ENCODE results near the gene NPHP1.
"Not testable (repeated sequence)": the region's sequence is repeated elsewhere in the genome, so short reads cannot be mapped to it uniquely, and the experiment has no call there.

DNA sequence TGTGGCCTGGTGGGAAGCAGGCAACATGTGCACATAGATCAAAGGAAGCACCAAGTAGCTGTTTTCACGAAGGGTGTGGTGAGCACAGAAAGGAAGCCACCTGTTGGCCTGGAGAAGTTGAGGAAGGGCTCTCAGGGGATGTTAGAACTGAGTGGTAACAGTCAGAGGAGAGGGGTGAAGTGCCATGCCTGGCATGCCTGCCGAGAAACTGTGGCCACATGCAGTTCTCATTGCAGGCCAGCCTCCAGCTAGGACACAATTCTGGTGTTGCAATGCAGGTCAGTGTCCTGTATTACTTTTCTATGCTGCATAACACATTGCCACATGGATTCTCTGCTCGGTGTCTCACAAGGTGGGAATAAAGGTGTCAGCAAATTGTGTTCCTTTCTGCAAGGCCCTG, 38.5 kb upstream of the NPHP1 start:
- TF ChIP-seq NR3C1 (CRISPR knock-in tag; conservative IDR thresholded peaks at IDR 0.05; ENCODE audit: low read depth): not testable (repeated sequence)
- TF ChIP-seq, protein P1, sequence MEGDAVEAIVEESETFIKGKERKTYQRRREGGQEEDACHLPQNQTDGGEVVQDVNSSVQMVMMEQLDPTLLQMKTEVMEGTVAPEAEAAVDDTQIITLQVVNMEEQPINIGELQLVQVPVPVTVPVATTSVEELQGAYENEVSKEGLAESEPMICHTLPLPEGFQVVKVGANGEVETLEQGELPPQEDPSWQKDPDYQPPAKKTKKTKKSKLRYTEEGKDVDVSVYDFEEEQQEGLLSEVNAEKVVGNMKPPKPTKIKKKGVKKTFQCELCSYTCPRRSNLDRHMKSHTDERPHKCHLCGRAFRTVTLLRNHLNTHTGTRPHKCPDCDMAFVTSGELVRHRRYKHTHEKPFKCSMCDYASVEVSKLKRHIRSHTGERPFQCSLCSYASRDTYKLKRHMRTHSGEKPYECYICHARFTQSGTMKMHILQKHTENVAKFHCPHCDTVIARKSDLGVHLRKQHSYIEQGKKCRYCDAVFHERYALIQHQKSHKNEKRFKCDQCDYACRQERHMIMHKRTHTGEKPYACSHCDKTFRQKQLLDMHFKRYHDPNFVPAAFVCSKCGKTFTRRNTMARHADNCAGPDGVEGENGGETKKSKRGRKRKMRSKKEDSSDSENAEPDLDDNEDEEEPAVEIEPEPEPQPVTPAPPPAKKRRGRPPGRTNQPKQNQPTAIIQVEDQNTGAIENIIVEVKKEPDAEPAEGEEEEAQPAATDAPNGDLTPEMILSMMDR (IDR thresholded peaks at IDR 0.05): not testable (repeated sequence)
